Esophagus squamous epithelium (tissue), 4 donors: ENCODE data around the gene DMAC2.

Source experiments
- POLR2A ChIP-seq, 4 donors: fragments of 450-650 bp; IDR thresholded peaks; one replicate each; pipeline ENCODE4 v1.6.1; 2017; ENCODE audit warnings: antibody characterized with exemption in 4 of 4, mild to moderate bottlenecking in 4 of 4, moderate library complexity in 3 of 4
- TF ChIP-seq, protein P1 (sequence below), 6 experiments: fragments of 450-650 bp in 4 of 6; fragments of 200-600 bp in 2 of 6; sonication (generic) in 2 of 6; IDR thresholded peaks; one replicate each; pipeline ENCODE4 v1.5.1; 2016 to 2019; ENCODE audit warnings: antibody characterized with exemption in 6 of 6, mild to moderate bottlenecking in 4 of 6, moderate library complexity in 4 of 6

DNA sequence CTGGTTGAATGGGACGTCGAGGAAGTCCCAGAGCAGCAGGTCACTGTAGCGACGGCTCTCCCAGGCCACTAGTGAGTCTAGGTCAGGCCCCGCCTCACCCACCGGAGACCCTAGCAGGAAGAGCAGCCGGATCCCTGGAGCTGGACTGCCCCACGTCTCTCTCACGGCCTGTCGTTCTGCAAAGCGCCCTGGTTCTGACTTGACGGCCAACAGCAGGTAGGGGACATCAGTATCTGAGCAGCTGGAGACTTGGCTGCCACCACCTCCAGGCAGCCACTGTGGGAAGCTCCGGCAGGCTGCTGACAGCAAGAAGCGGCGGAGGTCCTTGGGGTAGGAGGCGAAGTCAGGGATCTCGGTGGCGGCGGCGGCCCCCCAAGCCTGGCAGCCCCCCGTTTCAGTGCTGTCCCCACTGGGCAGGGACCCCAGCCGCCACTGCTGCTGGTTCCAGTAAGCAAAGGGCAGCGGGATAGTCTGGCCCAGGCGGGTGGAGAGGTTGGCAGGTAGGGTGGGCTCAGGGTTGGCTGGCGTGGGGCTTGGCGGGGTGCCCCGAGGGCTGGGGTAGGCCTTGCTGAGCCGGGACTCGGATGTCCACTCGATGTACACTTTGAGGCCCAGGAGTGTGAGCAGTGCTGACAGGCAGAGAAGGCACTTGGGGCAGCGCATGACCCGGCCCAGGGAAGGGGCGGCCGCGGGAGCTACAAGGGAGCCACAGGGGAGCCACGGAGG is 13.4 kb downstream of the DMAC2 start:
- TF ChIP-seq, protein P1, sequence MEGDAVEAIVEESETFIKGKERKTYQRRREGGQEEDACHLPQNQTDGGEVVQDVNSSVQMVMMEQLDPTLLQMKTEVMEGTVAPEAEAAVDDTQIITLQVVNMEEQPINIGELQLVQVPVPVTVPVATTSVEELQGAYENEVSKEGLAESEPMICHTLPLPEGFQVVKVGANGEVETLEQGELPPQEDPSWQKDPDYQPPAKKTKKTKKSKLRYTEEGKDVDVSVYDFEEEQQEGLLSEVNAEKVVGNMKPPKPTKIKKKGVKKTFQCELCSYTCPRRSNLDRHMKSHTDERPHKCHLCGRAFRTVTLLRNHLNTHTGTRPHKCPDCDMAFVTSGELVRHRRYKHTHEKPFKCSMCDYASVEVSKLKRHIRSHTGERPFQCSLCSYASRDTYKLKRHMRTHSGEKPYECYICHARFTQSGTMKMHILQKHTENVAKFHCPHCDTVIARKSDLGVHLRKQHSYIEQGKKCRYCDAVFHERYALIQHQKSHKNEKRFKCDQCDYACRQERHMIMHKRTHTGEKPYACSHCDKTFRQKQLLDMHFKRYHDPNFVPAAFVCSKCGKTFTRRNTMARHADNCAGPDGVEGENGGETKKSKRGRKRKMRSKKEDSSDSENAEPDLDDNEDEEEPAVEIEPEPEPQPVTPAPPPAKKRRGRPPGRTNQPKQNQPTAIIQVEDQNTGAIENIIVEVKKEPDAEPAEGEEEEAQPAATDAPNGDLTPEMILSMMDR (IDR thresholded peaks at IDR 0.05): no peak
- TF ChIP-seq POLR2A (IDR thresholded peaks at IDR 0.05): no peak
